ACC112 (cell line): Measurements from ENCODE around the gene LBP.
A peak's percentile ranks its signal among the peaks of the same experiment; 100 is the strongest.

ENCODE experiments used
- H2AFZ ChIP-seq: fragments of 200-600 bp; sonication (generic); one replicate; pipeline ENCODE4 v1.6.0; 2017; ENCODE audit warnings: antibody characterized with exemption, low read length; ENCODE audit not compliant: unreplicated experiment
- H3K27ac ChIP-seq: fragments of 200-600 bp; sonication (generic); 2 replicates; pipeline ENCODE4 v1.5.1; 2014; ENCODE audit warnings: low read depth, mild to moderate bottlenecking, antibody characterized with exemption, low read length, moderate library complexity
- H3K27me3 ChIP-seq: fragments of 200-600 bp; sonication (generic); 2 replicates; pipeline ENCODE4 v1.6.1; 2014; ENCODE audit warnings: mild to moderate bottlenecking, antibody characterized with exemption, low read length, moderate library complexity, mixed read lengths; ENCODE audit not compliant: insufficient read depth
- H3K36me3 ChIP-seq: fragments of 200-600 bp; sonication (generic); 2 replicates; pipeline ENCODE4 v1.6.1; 2016; ENCODE audit warnings: mild to moderate bottlenecking, antibody characterized with exemption, low read length, moderate library complexity, mixed read lengths; ENCODE audit not compliant: insufficient read depth
- H3K4me1 ChIP-seq: fragments of 200-600 bp; sonication (generic); one replicate; pipeline ENCODE4 v1.6.1; 2016; ENCODE audit warnings: low read length, mixed read lengths; ENCODE audit not compliant: insufficient read depth, unreplicated experiment, control insufficient read depth
- H3K4me3 ChIP-seq: fragments of 200-600 bp; sonication (generic); 2 replicates; pipeline ENCODE4 v1.5.1; 2014; ENCODE audit warnings: mild to moderate bottlenecking, low read depth, low read length
- H3K79me2 ChIP-seq: fragments of 200-600 bp; sonication (generic); one replicate; pipeline ENCODE4 v1.6.0; 2016; ENCODE audit warnings: low read length; ENCODE audit not compliant: control insufficient read depth, unreplicated experiment, insufficient read depth

The LBP gene

GRCh38 chr20:38346247-38346651 lies at the start of gene LBP:
Gene LBP (plus strand): TSS chr20:38346482. CDS start chr20:38346517, 35 bp downstream.
- Histone ChIP-seq H3K4me1 (no peaks in the 10 kb centered on the region), H3K4me3 (no peak within 1 kb of the TSS), H3K27me3 (peaks cover 2% of the 10 kb centered on the region; the same call in 1 of the 2 replicates), H3K27ac (no peak within 1 kb of the TSS), H3K79me2 (no peaks in the 10 kb centered on the region), H3K36me3 (no peaks in the 10 kb centered on the region), H2AFZ (no peak within 1 kb of the TSS)

- Histone ChIP-seq H3K27me3 (no peaks in the 10 kb centered on the region), H3K27ac (no peak overlapping the region), H3K36me3 (no peaks in the 10 kb centered on the region), H3K79me2 (no peaks in the 10 kb centered on the region), H3K4me3 (no peak overlapping the region), H3K4me1 (peaks cover 6% of the 10 kb centered on the region), H2AFZ (peak overlapping the region; percentile 29)
These were observed 48.2 kb upstream of the LBP start for GRCh38 chr20:38297916-38298674.

GRCh38 chr20:38298768-38299288 lies 47.5 kb upstream of the LBP start:
- Histone ChIP-seq H3K36me3 (no peaks in the 10 kb centered on the region), H3K79me2 (no peaks in the 10 kb centered on the region), H3K4me1 (peaks cover 6% of the 10 kb centered on the region), H3K27me3 (no peaks in the 10 kb centered on the region), H2AFZ (peak overlapping the region; percentile 29), H3K27ac (peak overlapping the region; percentile 31; the same call in 1 of the 2 replicates), H3K4me3 (no peak overlapping the region)

- no peaks in the 10 kb centered on the region for H3K79me2 ChIP-seq
- H3K27me3 ChIP-seq: no peaks in the 10 kb centered on the region
- no peak overlapping the region for H3K27ac ChIP-seq
- no peaks in the 10 kb centered on the region for H3K36me3 ChIP-seq
- peaks cover 6% of the 10 kb centered on the region for H3K4me1 ChIP-seq
- no peak overlapping the region for H3K4me3 ChIP-seq
- no peak overlapping the region for H2AFZ ChIP-seq
These were observed 46.3 kb upstream of the LBP start for GRCh38 chr20:38299963-38300362.

GRCh38 chr20:38300438-38300837 lies 45.8 kb upstream of the LBP start:
- Histone ChIP-seq H3K36me3 (no peaks in the 10 kb centered on the region), H2AFZ (no peak overlapping the region), H3K27me3 (no peaks in the 10 kb centered on the region), H3K4me1 (peaks cover 6% of the 10 kb centered on the region), H3K4me3 (no peak overlapping the region), H3K27ac (no peak overlapping the region), H3K79me2 (no peaks in the 10 kb centered on the region)

GRCh38 chr20:38301309-38301708 lies 45.0 kb upstream of the LBP start:
- Histone ChIP-seq H3K36me3 (no peaks in the 10 kb centered on the region), H3K27ac (no peak overlapping the region), H3K27me3 (no peaks in the 10 kb centered on the region), H2AFZ (no peak overlapping the region), H3K4me1 (peaks cover 6% of the 10 kb centered on the region), H3K79me2 (no peaks in the 10 kb centered on the region), H3K4me3 (no peak overlapping the region)

GRCh38 chr20:38302786-38303185 lies 43.5 kb upstream of the LBP start:
- Histone ChIP-seq H3K27me3 (no peaks in the 10 kb centered on the region), H3K79me2 (no peaks in the 10 kb centered on the region), H3K27ac (no peak overlapping the region), H3K36me3 (no peaks in the 10 kb centered on the region), H2AFZ (no peak overlapping the region), H3K4me3 (no peak overlapping the region), H3K4me1 (peaks cover 11% of the 10 kb centered on the region)

GRCh38 chr20:38303908-38304379 lies 42.3 kb upstream of the LBP start, which contains the start of gene BPI:
Gene BPI (plus strand): TSS chr20:38304156. CDS start chr20:38304224, 68 bp downstream.
- H2AFZ ChIP-seq: no peak within 1 kb of the TSS
- H3K27me3 ChIP-seq: no peaks in the 10 kb centered on the region
- peaks cover 6% of the 10 kb centered on the region for H3K4me1 ChIP-seq
- no peaks in the 10 kb centered on the region for H3K36me3 ChIP-seq
- H3K4me3 ChIP-seq: no peak within 1 kb of the TSS
- no peaks in the 10 kb centered on the region for H3K79me2 ChIP-seq
- no peak within 1 kb of the TSS for H3K27ac ChIP-seq

GRCh38 chr20:38304845-38305447 lies 41.3 kb upstream of the LBP start:
- H3K4me1 ChIP-seq: peaks cover 5% of the 10 kb centered on the region
- H2AFZ ChIP-seq: no peak overlapping the region
- H3K27me3 ChIP-seq: no peaks in the 10 kb centered on the region
- H3K27ac ChIP-seq: no peak overlapping the region
- no peaks in the 10 kb centered on the region for H3K36me3 ChIP-seq
- no peaks in the 10 kb centered on the region for H3K79me2 ChIP-seq
- no peak overlapping the region for H3K4me3 ChIP-seq

GRCh38 chr20:38305541-38305940 lies 40.7 kb upstream of the LBP start:
- Histone ChIP-seq H3K27me3 (no peaks in the 10 kb centered on the region), H3K79me2 (no peaks in the 10 kb centered on the region), H3K4me3 (no peak overlapping the region), H3K27ac (no peak overlapping the region), H3K36me3 (no peaks in the 10 kb centered on the region), H2AFZ (no peak overlapping the region), H3K4me1 (peaks cover 5% of the 10 kb centered on the region)
